K562 (cell line): ENCODE results near the gene TMEM163. TPM values are rescaled to one million over a fixed set of nuclear protein-coding genes. Genes with fewer than 3 reads are reported as not detected.

Experiments
- ATAC-seq: fragments of 200-7000 bp; cut with Tn5 transposase; 3 replicates; pipeline ENCODE4 v1.9.1; 2020; ENCODE audit warnings: moderate library complexity
- BruUV-seq: library from RNA; stranded (reverse); fragments of 400-500 nt; replicated peaks from 2 replicates; lab custom pipeline; 2021; lab: Mats Ljungman, UMichigan
- CTCF ChIA-PET: fragments of 300-600 bp; formaldehyde crosslinking; extraction: SDS; loops from one replicate; lab custom pipeline; 2021; ENCODE audit warnings: low intra/inter-chr PET ratio; lab: Yijun Ruan, JAX
- POLR2A ChIA-PET: fragments of 300-600, 350-650 bp; sonication (Branson Sonifier 250); formaldehyde crosslinking; extraction: SDS; loops from one replicate; lab custom pipeline; 2021; ENCODE audit warnings: antibody characterized with exemption, inconsistent platforms; lab: Yijun Ruan, JAX
- DNase-seq, 4 experiments: peaks; one replicate each; pipeline versions ENCODE4 v3.0.0 to v3.0.0-alpha.2; 2011 to 2018; ENCODE audit warnings: low spot score in 3 of 4, mixed read lengths in 3 of 4; ENCODE audit errors: extremely low read depth in 1 of 4
- FAIRE-seq: peaks from 2 replicates; lab custom pipeline; 2011; peaks lifted over from hg19 to GRCh38; lab: Jason Lieb, UNC
- H2AFZ ChIP-seq: 2 replicates; pipeline ENCODE4 v1.6.0; 2011; ENCODE audit warnings: low read depth, low read length, control low read depth, inconsistent platforms
- H3K27ac ChIP-seq: fragments of 200-600 bp; 3 replicates; pipeline ENCODE4 v1.8.0; 2011; ENCODE audit warnings: low read depth, mild to moderate bottlenecking, control low read depth, inconsistent platforms, low read length, moderate library complexity, mixed read lengths; ENCODE audit errors: extremely low read depth
- H3K27me3 ChIP-seq, 2 experiments: fragments of 300-600 bp in 1 of 2; 2 replicates in 1 of 2; 3 replicates in 1 of 2; pipeline versions ENCODE4 v1.6.0 to v1.8.0; 2011; ENCODE audit warnings: inconsistent platforms in 2 of 2, low read length in 2 of 2, mild to moderate bottlenecking in 1 of 2, mixed read lengths in 1 of 2, moderate library complexity in 1 of 2; ENCODE audit not compliant: control insufficient read depth in 2 of 2, insufficient read depth in 2 of 2
- H3K36me3 ChIP-seq: fragments of 300-600 bp; 3 replicates; pipeline ENCODE4 v1.8.0; 2011; ENCODE audit warnings: mild to moderate bottlenecking, low read length, inconsistent platforms; ENCODE audit not compliant: control insufficient read depth, insufficient read depth
- H3K4me1 ChIP-seq, 2 experiments: fragments of 200-600 bp in 1 of 2; replicated peaks in 1 of 2; 2 replicates in 1 of 2; 3 replicates in 1 of 2; pipeline versions ENCODE4 v1.5.1 to v1.8.0; 2011; ENCODE audit warnings: inconsistent platforms in 2 of 2, low read length in 2 of 2, mild to moderate bottlenecking in 1 of 2, mixed read lengths in 1 of 2, moderate library complexity in 1 of 2; ENCODE audit not compliant: control insufficient read depth in 2 of 2, insufficient read depth in 2 of 2
- H3K4me2 ChIP-seq: 2 replicates; pipeline ENCODE4 v1.6.1; 2011; ENCODE audit warnings: low read length, control low read depth, inconsistent platforms, mixed read lengths; ENCODE audit not compliant: insufficient read depth
- H3K4me3 ChIP-seq: fragments of 200-600 bp; sonication (generic), shearing (Covaris generic); 2 replicates; pipeline ENCODE4 v1.5.1; 2016; ENCODE audit warnings: control low read depth, inconsistent platforms
- H3K79me2 ChIP-seq: fragments of 200-600 bp; 3 replicates; pipeline ENCODE4 v1.8.0; 2011; ENCODE audit warnings: low read length, inconsistent platforms; ENCODE audit not compliant: control insufficient read depth, insufficient read depth
- H3K9ac ChIP-seq, 2 experiments: 2 replicates each; pipeline versions ENCODE4 v1.6.0 to v1.6.1; 2011; ENCODE audit warnings: low read depth in 2 of 2, low read length in 2 of 2, control low read depth in 1 of 2, inconsistent platforms in 1 of 2, mild to moderate bottlenecking in 1 of 2, mixed read lengths in 1 of 2; ENCODE audit not compliant: insufficient read depth in 1 of 2
- H3K9me1 ChIP-seq: one replicate; pipeline ENCODE4 v1.6.0; 2011; ENCODE audit warnings: inconsistent platforms, mild to moderate bottlenecking, low read length, moderate library complexity; ENCODE audit not compliant: control insufficient read depth, insufficient read depth
- H3K9me3 ChIP-seq: replicated peaks from 2 replicates; pipeline ENCODE4 v1.5.1; 2011; ENCODE audit warnings: low read depth, low read length, inconsistent platforms; ENCODE audit not compliant: control insufficient read depth, insufficient read depth
- H4K20me1 ChIP-seq: replicated peaks from 2 replicates; pipeline ENCODE4 v1.6.1; 2011; ENCODE audit warnings: low read length, inconsistent platforms, mixed read lengths; ENCODE audit not compliant: control insufficient read depth, insufficient read depth
- EGR1 ChIP-seq: fragments of 450-650 bp; conservative IDR thresholded peaks from 2 replicates; pipeline ENCODE4 v1.6.1; 2017; ENCODE audit warnings: mild to moderate bottlenecking
- KAT8 ChIP-seq: fragments of 450-650 bp; IDR thresholded peaks from 2 replicates; pipeline ENCODE4 v1.6.1; 2016; ENCODE audit warnings: low read depth, mild to moderate bottlenecking
- NFE2 ChIP-seq: IDR thresholded peaks from 2 replicates; pipeline ENCODE4 v1.6.1; 2014; ENCODE audit warnings: antibody characterized with exemption, low read depth
- SUPT5H ChIP-seq: fragments of 450-650 bp; IDR thresholded peaks from 2 replicates; pipeline ENCODE4 v1.6.1; 2016
- WGBS: fragments of 100-300 bp; shearing (Covaris generic); methylation state at CpG from one replicate; pipeline ENCODE4 v1.1.6; 2016; ENCODE audit warnings: low coverage, mixed read lengths; ENCODE audit not compliant: insufficient coverage; ENCODE audit errors: missing lambda C conversion rate; 5-methylcytosine and 5-hydroxymethylcytosine counted together
- in situ Hi-C: fragments of 300-500 bp; cut with MboI; formaldehyde crosslinking; loops from 4 replicates; pipeline ENCODE4 v1.15.0; 2018; ENCODE audit warnings: inconsistent platforms, mixed read lengths
- intact Hi-C: fragments of 100-400 bp; cut with micrococcal nuclease; formaldehyde crosslinking; loops from 2 replicates; pipeline ENCODE4 v1.14.2; 2022
- polyA plus RNA-seq, 8 experiments: library from polyadenylated mRNA; depleted of rRNA in 4 of 8; stranded (reverse) in 5 of 8; unstranded in 3 of 8; fragments of >200 nt; fragmentation: Nextera tagmentation in 2 of 8; fragmentation: Illumina TruSeq in 1 of 8; extraction: Ambion mirVana in 2 of 8; extraction: Trizol in 1 of 8; gene quantifications; 2 replicates each; pipeline versions ENCODE4 v1.2.1 to v1.2.3, GENCODE V29; 2011 to 2014; ENCODE audit warnings: inconsistent platforms in 1 of 8, missing spikeins in 1 of 8
- total RNA-seq, 7 experiments: library from RNA; depleted of rRNA in 6 of 7; stranded (reverse); fragments of >200 nt in 6 of 7; fragmentation: Illumina TruSeq in 2 of 7; extraction: Trizol in 2 of 7; gene quantifications; 2 replicates each; pipeline versions ENCODE4 v1.2.1 to v1.2.3, GENCODE V29; 2011 to 2021; ENCODE audit warnings: low replicate concordance in 1 of 7

Gene TMEM163
- total and polyA plus RNA-seq, 9 of the 15 experiments (the other 6 are each of a cell fraction or from before 2014, with no cell fraction given), result 0.04 to 0.68 (median 0.16) TPM; not detected in 3

DNA sequence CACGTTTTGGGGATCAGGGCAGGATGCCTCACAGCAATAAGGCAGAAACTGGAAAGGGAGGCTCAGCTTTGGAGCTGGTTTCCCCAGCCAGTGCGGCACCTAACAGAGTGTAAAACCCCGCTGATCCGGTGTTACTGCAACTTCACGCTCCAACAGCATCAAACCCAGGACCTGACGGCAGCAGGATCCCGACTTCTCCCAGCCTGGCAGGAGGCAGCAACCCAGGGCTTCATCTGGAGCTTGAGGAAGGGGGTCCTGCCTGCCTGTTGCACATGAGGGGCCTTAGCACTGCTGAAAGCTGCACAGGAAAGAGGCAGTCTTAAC is 255.1 kb downstream of the TMEM163 start (continued):
- TF ChIP-seq KAT8, result no peak

DNA sequence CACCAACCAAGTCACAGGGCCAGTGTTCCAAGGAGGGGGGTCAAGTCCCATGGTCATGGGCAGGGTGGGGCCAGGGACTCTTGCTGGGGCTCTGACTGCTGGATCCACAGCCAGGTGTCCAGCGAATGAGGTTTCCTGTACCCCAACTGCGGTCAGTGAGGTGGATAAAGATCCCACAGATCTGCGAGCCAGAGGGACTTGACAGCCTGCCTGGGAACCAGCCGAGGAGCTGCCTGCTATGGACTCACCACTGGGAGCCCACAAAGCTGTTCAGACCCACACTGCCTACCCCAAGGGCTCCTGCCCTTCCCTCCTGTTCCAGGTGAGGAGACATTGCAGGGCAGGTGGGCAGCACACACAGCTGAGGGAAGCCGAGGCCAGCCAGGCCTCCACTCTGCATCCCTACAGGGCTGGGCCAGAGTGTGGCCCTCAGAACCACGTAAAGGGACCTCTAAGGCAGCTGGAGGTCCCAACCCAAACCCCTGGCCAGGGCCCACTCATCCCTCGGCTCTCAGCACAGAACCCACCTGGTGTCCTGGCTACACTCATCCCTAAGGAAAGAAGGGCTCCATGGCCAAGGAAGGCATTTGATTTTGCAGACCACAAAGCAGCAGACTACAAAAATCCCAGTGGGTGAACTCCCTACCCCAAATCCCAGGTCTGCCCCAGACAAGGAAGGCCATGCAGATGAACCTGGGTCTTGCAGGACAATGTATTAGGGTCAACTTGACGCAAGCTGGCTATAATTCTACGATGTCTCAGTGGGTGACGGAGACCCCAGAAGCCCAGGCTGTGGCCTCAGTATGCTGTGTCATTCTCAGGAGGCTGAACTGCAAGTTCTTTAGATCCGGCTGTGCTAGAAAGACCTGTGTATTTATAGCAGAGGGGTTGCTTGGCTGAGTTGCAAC is 255.8 kb downstream of the TMEM163 start:
- no peak overlapping the region for H3K4me3 ChIP-seq
- in situ Hi-C loops, result loop anchor here (5.0 kb wide), 1 partner anchor 439 kb away; no protein-coding TSS in a partner anchor
- ATAC-seq (no peak), FAIRE-seq (no peak), DNase-seq (no peak)
- no peak overlapping the region for H3K4me2 ChIP-seq
- no peaks in the 10 kb centered on the region for H3K36me3 ChIP-seq
- H3K27me3 ChIP-seq, result peaks cover 9 to 69% of the 10 kb centered on the region in 2 experiments
- intact Hi-C loops, result no loop called here
- POLR2A ChIA-PET, result no interaction called here
- no TSS peak for BruUV-seq
- no peak overlapping the region for H2AFZ ChIP-seq
- H3K27ac ChIP-seq, result no peak overlapping the region
- WGBS, result 4% methylated on average over 11 of the region's 11 CpGs
- H3K79me2 ChIP-seq, result no peaks in the 10 kb centered on the region
- peak; percentile 20; the same call in 1 of the 2 replicates for TF ChIP-seq NFE2
- no peak for TF ChIP-seq EGR1
- no peak for TF ChIP-seq SUPT5H
- H3K9ac ChIP-seq, result no peak overlapping the region
- H4K20me1 ChIP-seq, result peaks cover 15% of the 10 kb centered on the region; the same call in 1 of the 2 replicates
- CTCF ChIA-PET, result no interaction called here
- no peaks in the 10 kb centered on the region for H3K9me3 ChIP-seq
- H3K9me1 ChIP-seq, result no peaks in the 10 kb centered on the region
- no peaks in the 10 kb centered on the region for H3K4me1 ChIP-seq
